Right lobe of liver (tissue), 4 donors: ENCODE measurements around the gene LAMC2.
A peak's percentile ranks its signal among the peaks of the same experiment; 100 is the strongest.

Experiments
- POLR2A ChIP-seq: fragments of 450-650 bp; IDR thresholded peaks from one replicate; pipeline ENCODE4 v1.6.1; 2017; ENCODE audit warnings: antibody characterized with exemption, mild to moderate bottlenecking
- TF ChIP-seq, protein P1 (sequence below), 4 donors: fragments of 200-600 bp in 3 of 4; fragments of 450-650 bp in 1 of 4; IDR thresholded peaks; one replicate each; pipeline versions ENCODE4 v1.5.1 to v1.8.0; 2016 to 2022; ENCODE audit warnings: antibody characterized with exemption in 4 of 4, mild to moderate bottlenecking in 2 of 4
- donor health status: DM: no; HTN: no; CAD: no.
- donor health status: DM: no; HTN: no; CAD: no.
- donor health status: DM: no; HTN: yes; CAD: no.

DNA sequence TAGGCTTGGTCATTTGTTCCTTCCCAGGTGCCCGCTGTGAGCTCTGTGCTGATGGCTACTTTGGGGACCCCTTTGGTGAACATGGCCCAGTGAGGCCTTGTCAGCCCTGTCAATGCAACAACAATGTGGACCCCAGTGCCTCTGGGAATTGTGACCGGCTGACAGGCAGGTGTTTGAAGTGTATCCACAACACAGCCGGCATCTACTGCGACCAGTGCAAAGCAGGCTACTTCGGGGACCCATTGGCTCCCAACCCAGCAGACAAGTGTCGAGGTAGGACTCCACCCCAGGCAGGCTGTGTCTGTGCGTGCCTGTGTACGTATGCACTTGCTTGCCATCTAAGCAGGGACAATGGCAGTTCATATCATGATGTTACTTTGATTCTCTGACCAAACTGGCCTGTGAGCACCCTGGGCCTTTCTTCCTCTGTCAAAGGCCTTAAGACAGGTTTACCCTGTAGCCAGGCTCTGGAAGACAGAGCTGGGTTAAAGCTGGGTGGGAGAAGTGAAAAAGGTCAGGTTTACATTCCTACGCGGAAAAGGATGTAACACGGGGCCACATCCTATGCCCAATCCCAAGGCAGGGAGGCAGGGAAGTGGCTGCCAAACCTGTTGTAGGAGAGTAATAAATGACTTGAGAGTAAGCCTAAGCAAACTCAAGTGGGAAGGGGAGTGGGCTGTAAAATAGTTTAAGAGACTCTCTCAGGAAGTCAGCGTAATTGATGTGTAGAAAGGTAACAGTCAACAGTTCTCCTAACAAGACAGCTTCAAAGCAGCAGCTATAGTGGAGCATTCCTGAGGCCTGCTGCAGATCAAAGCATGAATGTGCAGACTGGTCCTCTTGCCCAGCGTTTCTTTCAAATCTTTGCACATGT is 42.5 kb downstream of the LAMC2 start:
- TF ChIP-seq, protein P1, sequence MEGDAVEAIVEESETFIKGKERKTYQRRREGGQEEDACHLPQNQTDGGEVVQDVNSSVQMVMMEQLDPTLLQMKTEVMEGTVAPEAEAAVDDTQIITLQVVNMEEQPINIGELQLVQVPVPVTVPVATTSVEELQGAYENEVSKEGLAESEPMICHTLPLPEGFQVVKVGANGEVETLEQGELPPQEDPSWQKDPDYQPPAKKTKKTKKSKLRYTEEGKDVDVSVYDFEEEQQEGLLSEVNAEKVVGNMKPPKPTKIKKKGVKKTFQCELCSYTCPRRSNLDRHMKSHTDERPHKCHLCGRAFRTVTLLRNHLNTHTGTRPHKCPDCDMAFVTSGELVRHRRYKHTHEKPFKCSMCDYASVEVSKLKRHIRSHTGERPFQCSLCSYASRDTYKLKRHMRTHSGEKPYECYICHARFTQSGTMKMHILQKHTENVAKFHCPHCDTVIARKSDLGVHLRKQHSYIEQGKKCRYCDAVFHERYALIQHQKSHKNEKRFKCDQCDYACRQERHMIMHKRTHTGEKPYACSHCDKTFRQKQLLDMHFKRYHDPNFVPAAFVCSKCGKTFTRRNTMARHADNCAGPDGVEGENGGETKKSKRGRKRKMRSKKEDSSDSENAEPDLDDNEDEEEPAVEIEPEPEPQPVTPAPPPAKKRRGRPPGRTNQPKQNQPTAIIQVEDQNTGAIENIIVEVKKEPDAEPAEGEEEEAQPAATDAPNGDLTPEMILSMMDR (IDR thresholded peaks at IDR 0.05): peak in 1 of 4 donors; percentile 2
- no peak for TF ChIP-seq POLR2A
